MCF 10A (cell line): Measurements from ENCODE around the gene KLK13. TPM values are rescaled to one million over a fixed set of nuclear protein-coding genes. Genes with fewer than 3 reads are reported as not detected.

Source experiments
- BruUV-seq: library from RNA; stranded (reverse); fragments of 400-500 nt; replicated peaks from 2 replicates; lab custom pipeline; 2021; lab: Mats Ljungman, UMichigan
- CTCF ChIA-PET: fragments of 300-600 bp; sonication (Branson Sonifier 250); formaldehyde crosslinking; extraction: SDS; loops from one replicate; lab custom pipeline; 2021; ENCODE audit warnings: antibody characterized with exemption, inconsistent platforms; lab: Yijun Ruan, JAX
- POLR2A ChIA-PET: fragments of 300-600, 350-650 bp; sonication (Branson Sonifier 250); formaldehyde crosslinking; extraction: SDS; loops from one replicate; lab custom pipeline; 2020; ENCODE audit warnings: antibody characterized with exemption, inconsistent platforms; lab: Yijun Ruan, JAX
- DNase-seq: peaks from one replicate; pipeline ENCODE4 v3.0.0-alpha.2; 2018; ENCODE audit not compliant: unreplicated experiment
- H3K27ac Mint-ChIP-seq: one replicate; pipeline ENCODE4 v1.8.0; 2022; ENCODE audit warnings: mild to moderate bottlenecking, low read depth, mixed read lengths; ENCODE audit not compliant: unreplicated experiment
- H3K27me3 Mint-ChIP-seq: one replicate; pipeline ENCODE4 v1.8.0; 2022; ENCODE audit warnings: mixed read lengths; ENCODE audit not compliant: insufficient read depth, unreplicated experiment
- H3K36me3 Mint-ChIP-seq: one replicate; pipeline ENCODE4 v1.8.0; 2022; ENCODE audit warnings: mild to moderate bottlenecking, moderate library complexity, mixed read lengths; ENCODE audit not compliant: insufficient read depth, unreplicated experiment
- H3K4me1 Mint-ChIP-seq: one replicate; pipeline ENCODE4 v1.8.0; 2022; ENCODE audit warnings: mixed read lengths; ENCODE audit not compliant: insufficient read depth, unreplicated experiment
- H3K4me3 Mint-ChIP-seq: one replicate; pipeline ENCODE4 v1.8.0; 2022; ENCODE audit warnings: mild to moderate bottlenecking, moderate library complexity, mixed read lengths; ENCODE audit not compliant: unreplicated experiment
- H3K9me3 Mint-ChIP-seq: one replicate; pipeline ENCODE4 v1.8.0; 2022; ENCODE audit warnings: mixed read lengths; ENCODE audit not compliant: unreplicated experiment
- intact Hi-C: fragments of 100-400 bp; cut with micrococcal nuclease; formaldehyde crosslinking; loops from 2 replicates; pipeline ENCODE4 v1.14.1; 2022
- total RNA-seq: library from RNA; stranded (reverse); gene quantifications from 2 replicates; pipeline ENCODE4 v1.2.3, GENCODE V29; 2022
- TF ChIP-seq, protein P1 (sequence below): fragments of 200-600 bp; IDR thresholded peaks from one replicate; pipeline ENCODE4 v1.8.0; 2022; ENCODE audit warnings: antibody characterized with exemption, mild to moderate bottlenecking; ENCODE audit not compliant: unreplicated experiment

The KLK13 gene
- total RNA-seq, 1 experiment from 2014 or later, result not detected

DNA sequence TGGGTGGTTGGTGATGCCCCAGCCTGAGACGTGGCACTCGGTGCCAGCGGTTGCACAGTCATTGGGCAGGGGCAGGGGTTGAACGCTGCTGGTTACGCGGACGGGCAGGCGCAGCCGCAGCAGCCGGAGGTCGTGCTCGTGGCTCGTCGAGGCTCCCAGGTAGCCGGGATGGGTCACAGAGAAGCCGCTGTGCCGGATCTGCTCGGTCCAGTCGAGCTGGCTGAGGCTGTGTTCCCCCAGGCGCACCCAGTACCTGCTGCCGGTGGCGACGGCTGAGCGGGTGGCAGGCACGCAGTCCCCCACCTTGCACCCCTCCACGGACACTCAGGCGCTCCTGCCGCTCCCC lies 33.0 kb downstream of the KLK13 start:
- Mint-ChIP-seq H3K9me3 (peaks cover 46% of the 10 kb centered on the region), H3K36me3 (no peaks in the 10 kb centered on the region), H3K4me1 (peaks cover 2% of the 10 kb centered on the region), H3K4me3 (no peak overlapping the region), H3K27ac (no peak overlapping the region), H3K27me3 (peaks cover 12% of the 10 kb centered on the region)
- ChIA-PET CTCF (no interaction called here), POLR2A (no interaction called here)
- TF ChIP-seq, protein P1, sequence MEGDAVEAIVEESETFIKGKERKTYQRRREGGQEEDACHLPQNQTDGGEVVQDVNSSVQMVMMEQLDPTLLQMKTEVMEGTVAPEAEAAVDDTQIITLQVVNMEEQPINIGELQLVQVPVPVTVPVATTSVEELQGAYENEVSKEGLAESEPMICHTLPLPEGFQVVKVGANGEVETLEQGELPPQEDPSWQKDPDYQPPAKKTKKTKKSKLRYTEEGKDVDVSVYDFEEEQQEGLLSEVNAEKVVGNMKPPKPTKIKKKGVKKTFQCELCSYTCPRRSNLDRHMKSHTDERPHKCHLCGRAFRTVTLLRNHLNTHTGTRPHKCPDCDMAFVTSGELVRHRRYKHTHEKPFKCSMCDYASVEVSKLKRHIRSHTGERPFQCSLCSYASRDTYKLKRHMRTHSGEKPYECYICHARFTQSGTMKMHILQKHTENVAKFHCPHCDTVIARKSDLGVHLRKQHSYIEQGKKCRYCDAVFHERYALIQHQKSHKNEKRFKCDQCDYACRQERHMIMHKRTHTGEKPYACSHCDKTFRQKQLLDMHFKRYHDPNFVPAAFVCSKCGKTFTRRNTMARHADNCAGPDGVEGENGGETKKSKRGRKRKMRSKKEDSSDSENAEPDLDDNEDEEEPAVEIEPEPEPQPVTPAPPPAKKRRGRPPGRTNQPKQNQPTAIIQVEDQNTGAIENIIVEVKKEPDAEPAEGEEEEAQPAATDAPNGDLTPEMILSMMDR, result no peak
- DNase-seq, result no peak
- intact Hi-C loops, result no loop called here
- no TSS peak for BruUV-seq

- BruUV-seq, result no TSS peak
- POLR2A ChIA-PET, result no interaction called here
- Mint-ChIP-seq H3K4me1 (peaks cover 6% of the 10 kb centered on the region), H3K36me3 (no peaks in the 10 kb centered on the region), H3K27ac (no peak overlapping the region), H3K27me3 (peaks cover 12% of the 10 kb centered on the region), H3K9me3 (peaks cover 51% of the 10 kb centered on the region), H3K4me3 (no peak overlapping the region)
- intact Hi-C loops, result no loop called here
- DNase-seq, result no peak
- CTCF ChIA-PET, result no interaction called here
- TF ChIP-seq, protein P1, result no peak
Measured at GRCh38 chr19:51031220-51031879, 33.5 kb downstream of the KLK13 start.

DNA sequence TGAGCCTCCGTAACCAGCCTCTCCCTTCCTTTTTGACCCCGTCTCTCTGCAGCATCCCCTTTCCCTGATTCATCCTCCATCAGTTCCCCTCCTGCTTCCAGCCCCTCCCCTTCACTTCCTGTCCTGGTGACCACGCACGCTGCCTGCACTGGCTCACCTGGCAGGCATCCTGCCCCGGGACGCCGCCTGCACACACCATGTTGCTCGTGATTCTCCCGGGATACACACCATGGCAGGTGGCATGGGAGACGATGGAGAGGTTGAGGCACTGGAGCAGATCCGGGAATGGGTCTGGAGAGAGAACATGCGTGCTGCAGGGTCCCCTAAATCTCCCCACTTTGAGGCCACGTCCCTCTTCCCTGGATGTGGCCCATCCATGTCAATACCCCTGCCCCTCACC lies 34.3 kb downstream of the KLK13 start:
- H3K36me3 Mint-ChIP-seq, result no peaks in the 10 kb centered on the region
- H3K9me3 Mint-ChIP-seq, result peaks cover 49% of the 10 kb centered on the region
- intact Hi-C loops, result no loop called here
- TF ChIP-seq, protein P1, result no peak
- H3K27me3 Mint-ChIP-seq, result peaks cover 12% of the 10 kb centered on the region
- BruUV-seq, result no TSS peak
- ChIA-PET POLR2A (no interaction called here), CTCF (no interaction called here)
- DNase-seq, result no peak
- no peak overlapping the region for H3K27ac Mint-ChIP-seq
- peaks cover 6% of the 10 kb centered on the region for H3K4me1 Mint-ChIP-seq
- no peak overlapping the region for H3K4me3 Mint-ChIP-seq

- Mint-ChIP-seq H3K4me1 (peaks cover 6% of the 10 kb centered on the region), H3K9me3 (peaks cover 40% of the 10 kb centered on the region), H3K4me3 (no peak overlapping the region), H3K27me3 (peaks cover 7% of the 10 kb centered on the region), H3K36me3 (no peaks in the 10 kb centered on the region), H3K27ac (no peak overlapping the region)
- TF ChIP-seq, protein P1, result no peak
- POLR2A ChIA-PET, result no interaction called here
- CTCF ChIA-PET, result no interaction called here
- no TSS peak for BruUV-seq
- intact Hi-C loops, result loop anchor here (10.0 kb wide), 1 partner anchor 755 kb away; no protein-coding TSS in a partner anchor
- no peak for DNase-seq
Measured at GRCh38 chr19:51029718-51030117, 35.2 kb downstream of the KLK13 start.
